Trophoblast cell (in vitro differentiated cells and primary cell): ENCODE results near the gene OR13J1.
A peak's percentile ranks its signal among the peaks of the same experiment; 100 is the strongest.

Experiments used
- DNase-seq, 2 donors: peaks; one replicate each; pipeline ENCODE4 v3.0.0-alpha.2; 2016
- H2AFZ ChIP-seq: 2 replicates; pipeline ENCODE4 v1.6.1; 2013; ENCODE audit warnings: low read length, moderate library complexity, mild to moderate bottlenecking; ENCODE audit not compliant: insufficient read depth, poor library complexity
- H2AK5ac ChIP-seq: 2 replicates; pipeline ENCODE4 v1.6.1; 2013; ENCODE audit warnings: mild to moderate bottlenecking, low read length
- H2BK120ac ChIP-seq: 2 replicates; pipeline ENCODE4 v1.6.1; 2013; ENCODE audit warnings: low read length, mild to moderate bottlenecking, moderate library complexity; ENCODE audit not compliant: insufficient read depth, poor library complexity
- H2BK12ac ChIP-seq: 2 replicates; pipeline ENCODE4 v1.6.1; 2013; ENCODE audit warnings: mild to moderate bottlenecking, low read length, moderate library complexity
- H2BK5ac ChIP-seq: 2 replicates; pipeline ENCODE4 v1.6.1; 2013; ENCODE audit warnings: low read length, low read depth, moderate library complexity, mild to moderate bottlenecking; ENCODE audit not compliant: poor library complexity
- H3K14ac ChIP-seq: 2 replicates; pipeline ENCODE4 v1.6.1; 2013; ENCODE audit warnings: mild to moderate bottlenecking, low read length
- H3K18ac ChIP-seq: 2 replicates; pipeline ENCODE4 v1.6.1; 2013; ENCODE audit warnings: mild to moderate bottlenecking, low read length
- H3K23ac ChIP-seq: 2 replicates; pipeline ENCODE4 v1.6.1; 2013; ENCODE audit warnings: low read length
- H3K27ac ChIP-seq: 2 replicates; pipeline ENCODE4 v1.5.1; 2013; ENCODE audit warnings: low read depth, mild to moderate bottlenecking, inconsistent platforms, low read length, moderate library complexity
- H3K27me3 ChIP-seq: 2 replicates; pipeline ENCODE4 v1.6.1; 2013; ENCODE audit warnings: inconsistent platforms, mild to moderate bottlenecking, low read length, moderate library complexity; ENCODE audit not compliant: insufficient read depth
- H3K36me3 ChIP-seq, 2 experiments: 1 replicate in 1 of 2; 2 replicates in 1 of 2; pipeline ENCODE4 v1.6.1; 2013; ENCODE audit warnings: low read length in 2 of 2, mild to moderate bottlenecking in 2 of 2, moderate library complexity in 1 of 2; ENCODE audit not compliant: insufficient read depth in 2 of 2, control insufficient read depth in 1 of 2
- H3K4ac ChIP-seq: 2 replicates; pipeline ENCODE4 v1.6.1; 2013; ENCODE audit warnings: low read depth, mild to moderate bottlenecking, low read length, moderate library complexity
- H3K4me1 ChIP-seq, 2 experiments: 1 replicate in 1 of 2; 2 replicates in 1 of 2; pipeline ENCODE4 v1.6.1; 2013; ENCODE audit warnings: low read length in 2 of 2, mild to moderate bottlenecking in 2 of 2, moderate library complexity in 1 of 2; ENCODE audit not compliant: insufficient read depth in 2 of 2, control insufficient read depth in 1 of 2
- H3K4me2 ChIP-seq: 2 replicates; pipeline ENCODE4 v1.6.1; 2013; ENCODE audit warnings: inconsistent platforms, mild to moderate bottlenecking, low read length, moderate library complexity
- H3K4me3 ChIP-seq: 2 replicates; pipeline ENCODE4 v1.5.1; 2013; ENCODE audit warnings: mild to moderate bottlenecking, low read depth, low read length, inconsistent platforms
- H3K79me1 ChIP-seq: one replicate; pipeline ENCODE4 v1.6.1; 2013; ENCODE audit warnings: low read length
- H3K79me2 ChIP-seq: 2 replicates; pipeline ENCODE4 v1.6.1; 2013; ENCODE audit warnings: low read length, mild to moderate bottlenecking; ENCODE audit not compliant: control insufficient read depth, insufficient read depth, poor library complexity
- H3K9ac ChIP-seq: 2 replicates; pipeline ENCODE4 v1.6.1; 2013; ENCODE audit warnings: mild to moderate bottlenecking, low read length
- H3K9me3 ChIP-seq: 2 replicates; pipeline ENCODE4 v1.6.1; 2013; ENCODE audit warnings: low read depth, mild to moderate bottlenecking, control low read depth, inconsistent platforms, low read length; ENCODE audit not compliant: insufficient read depth
- H4K12ac ChIP-seq: 2 replicates; pipeline ENCODE4 v1.6.1; 2013; ENCODE audit warnings: low read depth, mild to moderate bottlenecking, low read length, moderate library complexity
- H4K8ac ChIP-seq: 2 replicates; pipeline ENCODE4 v1.6.1; 2013; ENCODE audit warnings: low read depth, mild to moderate bottlenecking, low read length, moderate library complexity
- H4K91ac ChIP-seq: one replicate; pipeline ENCODE4 v1.6.1; 2013; ENCODE audit warnings: low read depth, mild to moderate bottlenecking, low read length, moderate library complexity
- WGBS: extraction: QIAGEN DNeasy Blood & Tissue Kit; methylation state at CpG from one replicate; pipeline ENCODE4 v1.1.7; 2013; ENCODE audit warnings: missing lambda C conversion rate; ENCODE audit not compliant: insufficient read length, insufficient coverage; ENCODE audit errors: extremely low coverage; 5-methylcytosine and 5-hydroxymethylcytosine counted together

The OR13J1 gene

GRCh38 chr9:35908504-35909125, 38.4 kb upstream of the OR13J1 start:
- Histone ChIP-seq H2BK5ac (peak overlapping the region; percentile 47), H2BK120ac (peak overlapping the region; percentile 45), H3K27me3 (no peaks in the 10 kb centered on the region), H4K8ac (peak overlapping the region; percentile 59), H3K14ac (peak overlapping the region; percentile 68), H3K9me3 (no peaks in the 10 kb centered on the region), H3K4ac (no peak overlapping the region), H3K27ac (peak overlapping the region; percentile 78), H3K9ac (no peak overlapping the region), H4K91ac (peak overlapping the region; percentile 67), H3K18ac (peak overlapping the region; percentile 27), H3K23ac (no peak overlapping the region), H3K79me2 (peaks cover 3% of the 10 kb centered on the region), H2BK12ac (peak overlapping the region; percentile 67), H2AK5ac (peak overlapping the region; percentile 51), H3K79me1 (peaks cover 23% of the 10 kb centered on the region), H4K12ac (no peak overlapping the region), H3K36me3 (no peaks in the 10 kb centered on the region), H3K4me3 (no peak overlapping the region), H3K4me1 (peaks cover 42 to 56% of the 10 kb centered on the region in 2 experiments), H3K4me2 (peak overlapping the region; percentile 38), H2AFZ (peak overlapping the region; percentile 53)
- WGBS = no CpG with 5 or more reads among the region's 9 CpGs
- DNase-seq = no peak

DNA sequence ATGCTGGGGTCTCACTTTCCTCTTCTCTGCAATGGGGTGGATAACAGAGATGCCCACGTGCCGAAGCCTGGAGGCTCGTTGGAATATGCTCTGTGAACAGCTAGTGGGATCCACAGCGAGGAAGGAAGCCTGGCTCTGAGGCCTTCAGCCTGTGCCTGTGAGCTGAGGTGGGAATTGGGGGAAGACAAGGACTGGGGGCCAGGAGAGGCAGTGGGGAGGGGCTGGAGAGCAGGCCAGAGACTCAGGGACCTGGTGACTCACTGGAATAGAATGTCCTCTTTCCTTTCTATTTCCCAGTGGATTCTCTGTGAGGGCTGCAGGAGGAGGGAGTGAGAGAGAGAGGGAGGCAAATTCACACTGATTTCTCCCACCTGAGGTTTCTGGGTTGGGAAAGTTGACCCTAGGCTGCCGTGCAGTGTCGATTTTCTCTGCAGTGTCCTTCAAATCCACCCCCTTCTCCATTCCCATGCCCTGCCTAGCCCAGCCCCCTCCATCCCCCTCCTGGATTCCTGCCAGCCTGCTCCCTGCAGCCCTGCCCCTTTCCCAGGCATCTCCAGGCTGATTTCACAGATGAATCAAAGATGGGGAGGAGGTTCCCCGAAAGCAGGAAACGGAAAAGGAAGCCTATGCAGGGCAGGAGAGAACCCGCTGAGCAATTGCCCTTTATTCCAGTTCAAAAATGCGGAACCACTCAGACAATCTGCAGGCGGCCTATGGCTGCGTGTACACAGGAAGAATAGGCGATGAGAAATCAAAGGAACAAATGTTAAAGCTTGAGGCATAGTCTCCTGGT, 37.7 kb upstream of the OR13J1 start:
- peak overlapping the region; percentile 59 for H4K8ac ChIP-seq
- no peaks in the 10 kb centered on the region for H3K9me3 ChIP-seq
- H3K18ac ChIP-seq = peak overlapping the region; percentile 16
- H2AFZ ChIP-seq = peak overlapping the region; percentile 53
- peak overlapping the region; percentile 67 for H2BK12ac ChIP-seq
- peaks cover 23% of the 10 kb centered on the region for H3K79me1 ChIP-seq
- no peak overlapping the region for H3K9ac ChIP-seq
- peak overlapping the region; percentile 45 for H2BK120ac ChIP-seq
- H3K27me3 ChIP-seq = no peaks in the 10 kb centered on the region
- H2AK5ac ChIP-seq = peak overlapping the region; percentile 18
- H3K4me3 ChIP-seq = no peak overlapping the region
- H4K12ac ChIP-seq = peak overlapping the region; percentile 28
- H2BK5ac ChIP-seq = peak overlapping the region; percentile 50
- H3K36me3 ChIP-seq = no peaks in the 10 kb centered on the region
- peaks cover 42 to 56% of the 10 kb centered on the region in 2 experiments for H3K4me1 ChIP-seq
- H4K91ac ChIP-seq = peak overlapping the region; percentile 70
- DNase-seq = peak; percentile 25 to 53
- peak overlapping the region; percentile 36 for H3K14ac ChIP-seq
- H3K23ac ChIP-seq = no peak overlapping the region
- peak overlapping the region; percentile 78 for H3K27ac ChIP-seq
- peaks cover 3% of the 10 kb centered on the region for H3K79me2 ChIP-seq
- peak overlapping the region; percentile 38 for H3K4me2 ChIP-seq
- WGBS = no CpG with 5 or more reads among the region's 13 CpGs
- peak overlapping the region; percentile 13 for H3K4ac ChIP-seq

DNA sequence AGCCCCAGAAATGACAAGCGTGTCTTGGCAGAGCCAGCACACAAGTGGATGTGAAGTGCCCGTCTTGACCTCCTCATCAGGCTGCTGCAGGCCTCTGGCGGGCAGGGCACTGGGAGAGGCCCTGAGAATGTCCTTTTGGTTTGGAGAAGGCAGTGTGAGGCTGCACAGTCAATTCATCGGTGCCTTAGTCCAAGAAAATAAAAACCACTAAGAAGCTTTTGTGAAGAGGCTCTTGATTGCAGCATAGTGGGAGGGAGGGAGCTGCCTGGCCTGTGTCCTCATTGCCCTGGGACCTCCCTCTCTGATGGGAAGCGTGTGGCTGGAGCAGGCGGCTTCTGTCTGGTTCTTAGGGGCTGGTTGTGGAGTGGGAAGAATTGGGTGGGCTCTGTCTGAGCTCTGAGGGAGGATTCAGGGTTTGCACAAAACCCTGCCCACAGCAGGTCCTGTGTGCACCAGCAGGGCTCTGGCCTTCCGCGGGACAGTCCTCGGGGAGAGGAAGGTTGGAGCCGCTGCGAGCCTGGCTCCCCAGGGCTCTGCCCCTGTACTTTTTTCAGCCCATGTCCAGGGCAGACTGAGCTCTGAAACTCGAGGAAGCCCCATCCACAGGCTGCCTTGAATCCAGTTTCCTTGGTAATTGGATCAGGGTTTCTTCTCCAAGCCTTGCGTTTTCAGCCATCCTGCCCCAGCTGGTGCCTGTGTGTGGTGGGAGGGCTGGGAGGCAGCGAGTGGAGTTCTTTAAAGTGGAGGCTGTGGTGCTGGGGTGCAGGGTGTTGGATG, 36.9 kb upstream of the OR13J1 start:
- peaks cover 23% of the 10 kb centered on the region for H3K79me1 ChIP-seq
- no peak overlapping the region for H2AFZ ChIP-seq
- peak overlapping the region; percentile 36 for H3K14ac ChIP-seq
- peak overlapping the region; percentile 36 for H2BK120ac ChIP-seq
- H3K9ac ChIP-seq = no peak overlapping the region
- peak overlapping the region; percentile 38 for H3K4me2 ChIP-seq
- peak overlapping the region; percentile 15 for H3K18ac ChIP-seq
- peak overlapping the region; percentile 28 for H4K12ac ChIP-seq
- no peaks in the 10 kb centered on the region for H3K27me3 ChIP-seq
- H3K36me3 ChIP-seq = no peaks in the 10 kb centered on the region
- peak overlapping the region; percentile 50 for H2BK5ac ChIP-seq
- H2AK5ac ChIP-seq = peak overlapping the region; percentile 36
- H3K4me3 ChIP-seq = no peak overlapping the region
- H3K79me2 ChIP-seq = peaks cover 3% of the 10 kb centered on the region
- H4K91ac ChIP-seq = peak overlapping the region; percentile 70
- no peaks in the 10 kb centered on the region for H3K9me3 ChIP-seq
- H3K27ac ChIP-seq = peak overlapping the region; percentile 60
- DNase-seq = peak; percentile 25 to 31
- H3K23ac ChIP-seq = no peak overlapping the region
- H3K4ac ChIP-seq = peak overlapping the region; percentile 13
- H2BK12ac ChIP-seq = peak overlapping the region; percentile 7
- H3K4me1 ChIP-seq = peaks cover 42 to 56% of the 10 kb centered on the region in 2 experiments
- H4K8ac ChIP-seq = peak overlapping the region; percentile 49
- WGBS = no CpG with 5 or more reads among the region's 14 CpGs
